Measurements from ENCODE around the gene PALB2. TPM values are rescaled to one million over a fixed set of nuclear protein-coding genes. Genes with fewer than 3 reads are reported as not detected.
A peak's percentile ranks its signal among the peaks of the same experiment; 100 is the strongest.

Gene PALB2
- total and polyA plus RNA-seq, 2 of the 13 experiments (the other 11 are each of a cell fraction or from before 2014, with no cell fraction given) = 12.1 to 40.9 TPM

- TF ChIP-seq DDIT3 (CRISPR knock-in tag; IDR thresholded peaks at IDR 0.05) (no peak), ZBTB10 (CRISPR knock-in tag; IDR thresholded peaks at IDR 0.05; ENCODE audit: borderline replicate concordance) (peak; percentile 84), ZUFSP (CRISPR knock-in tag; IDR thresholded peaks at IDR 0.05; ENCODE audit: borderline replicate concordance) (no peak), PCBP1 (IDR thresholded peaks at IDR 0.05; ENCODE audit: borderline replicate concordance, low read depth, low read length) (peak; percentile 95; the same call in 1 of the 2 replicates), HES4 (CRISPR knock-in tag; IDR thresholded peaks at IDR 0.05; ENCODE audit: borderline replicate concordance) (peak; percentile 55; the same call in 1 of the 2 replicates), ZNF639 (CRISPR knock-in tag; conservative IDR thresholded peaks at IDR 0.05) (peak; percentile 91), ZNF615 (CRISPR knock-in tag; IDR thresholded peaks at IDR 0.05; ENCODE audit: borderline replicate concordance) (peak; percentile 97; the same call in 1 of the 2 replicates), ZSCAN21 (CRISPR knock-in tag; IDR thresholded peaks at IDR 0.05; ENCODE audit: borderline replicate concordance) (no peak), ZFP36L1 (CRISPR knock-in tag; IDR thresholded peaks at IDR 0.05) (peak; percentile 76; the same call in 1 of the 2 replicates), TFE3 (CRISPR knock-in tag; IDR thresholded peaks at IDR 0.05) (peak; percentile 62), ZFP82 (CRISPR knock-in tag; IDR thresholded peaks at IDR 0.05; ENCODE audit: borderline replicate concordance) (peak; percentile 87; the same call in 1 of the 2 replicates), DPF2 (CRISPR knock-in tag; IDR thresholded peaks at IDR 0.05; ENCODE audit: borderline replicate concordance, low read depth) (peak; percentile 32; the same call in 1 of the 2 replicates), TRIM24 (CRISPR knock-in tag; IDR thresholded peaks at IDR 0.05) (peak; percentile 14; the same call in 1 of the 2 replicates), ZNF879 (CRISPR knock-in tag; IDR thresholded peaks at IDR 0.05) (peak; percentile 98), ZNF513 (CRISPR knock-in tag; conservative IDR thresholded peaks at IDR 0.05) (peak; percentile 88; the same call in 1 of the 2 replicates), ZKSCAN5 (CRISPR knock-in tag; IDR thresholded peaks at IDR 0.05) (no peak), MXD4 (CRISPR knock-in tag; IDR thresholded peaks at IDR 0.05) (peak; percentile 99), ZBTB42 (CRISPR knock-in tag; IDR thresholded peaks at IDR 0.05) (peak; percentile 53; the same call in 1 of the 2 replicates)
These were observed 84.0 kb downstream of the PALB2 start, which contains the start of the genes EARS2 and UBFD1 (continued) for GRCh38 chr16:23556881-23557778.

All from HepG2 (cell line).